ENCODE measurements around the gene CRLF2. TPM values are rescaled to one million over a fixed set of nuclear protein-coding genes. Genes with fewer than 3 reads are reported as not detected.

The CRLF2 gene
- total RNA-seq, 5 donors from 2014 or later (not counting 1 experiment from before 2014, with no cell fraction given): 0.48 to 1.9 (median 0.82) TPM

DNA sequence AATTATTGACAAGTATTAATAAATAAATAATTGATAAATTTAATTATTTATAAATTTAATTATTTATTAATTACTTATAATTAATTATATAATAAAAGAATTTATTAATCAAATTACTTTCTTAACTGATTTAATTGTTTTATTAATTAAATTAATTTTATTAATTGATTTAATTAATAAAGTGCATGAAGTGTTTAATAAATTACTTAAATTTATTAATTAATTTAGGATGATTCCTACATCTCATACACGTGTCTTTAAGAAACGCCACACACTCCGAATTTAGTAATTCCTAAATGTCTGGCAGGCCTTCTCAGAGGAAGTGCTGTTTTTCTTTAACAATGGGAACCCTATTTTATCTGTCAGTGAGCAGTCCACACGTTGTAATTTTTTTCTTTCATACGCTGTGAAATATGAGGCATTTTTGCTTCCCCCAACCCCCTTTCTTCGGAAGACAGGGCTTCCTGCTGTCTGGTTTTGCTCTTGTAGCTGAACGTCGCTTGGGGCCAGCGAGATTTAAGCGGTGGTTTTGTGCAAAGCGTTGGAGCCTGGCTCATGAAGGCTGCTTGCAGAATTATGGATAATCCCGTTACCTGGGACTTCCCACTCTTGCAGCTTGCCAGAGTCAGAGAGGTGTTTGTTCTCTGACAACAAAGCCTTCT is 46.8 kb downstream of the CRLF2 start:
- H3K27me3 ChIP-seq (replicated peaks in 1 of 2; ENCODE audit: control insufficient read depth in 2 of 2, extremely low read depth in 1 of 2, insufficient read depth in 2 of 2, low read length in 1 of 2): peaks cover 0 to 21% of the 10 kb centered on the region in 2 experiments
- CTCF ChIA-PET: no interaction called here
- H3K27ac ChIP-seq (ENCODE audit: low read length): no peak overlapping the region
- ATAC-seq (replicated peaks in 1 of 4): peak; percentile 42 to 62 (median 53)
- peak in 6 of 35 experiments; percentile 2 to 35 (median 10) for DNase-seq
- Mint-ChIP-seq H3K36me3 (no peaks in the 10 kb centered on the region), H3K9me3 (no peaks in the 10 kb centered on the region), H3K27ac (peak overlapping the region; percentile 8 to 46), H3K27me3 (peaks cover 4 to 11% of the 10 kb centered on the region in 2 donors), H3K4me3 (peak overlapping the region in 1 of 3 donors; percentile 49), H3K4me1 (peaks cover 12 to 26% (median 24%) of the 10 kb centered on the region in 3 donors)
- POLR2A ChIA-PET: no interaction called here
- H3K9me3 ChIP-seq: no peaks in the 10 kb centered on the region
- peaks cover 8 to 9% of the 10 kb centered on the region in 2 experiments for H3K4me1 ChIP-seq (ENCODE audit: control insufficient read depth in 1 of 2, extremely low read depth in 1 of 2, insufficient read depth in 2 of 2, low read length in 2 of 2)
- H3K36me3 ChIP-seq (ENCODE audit: control insufficient read depth in 2 of 2, extremely low read depth in 1 of 2, insufficient read depth in 1 of 2, low read length in 1 of 2): no peaks in the 10 kb centered on the region
- 10% methylated on average over 7 of the region's 12 CpGs for WGBS (ENCODE audit: insufficient coverage)
- H3K4me3 ChIP-seq (ENCODE audit: control insufficient read depth in 1 of 2, extremely low read depth in 1 of 2, low read length in 1 of 2): no peak overlapping the region

DNA sequence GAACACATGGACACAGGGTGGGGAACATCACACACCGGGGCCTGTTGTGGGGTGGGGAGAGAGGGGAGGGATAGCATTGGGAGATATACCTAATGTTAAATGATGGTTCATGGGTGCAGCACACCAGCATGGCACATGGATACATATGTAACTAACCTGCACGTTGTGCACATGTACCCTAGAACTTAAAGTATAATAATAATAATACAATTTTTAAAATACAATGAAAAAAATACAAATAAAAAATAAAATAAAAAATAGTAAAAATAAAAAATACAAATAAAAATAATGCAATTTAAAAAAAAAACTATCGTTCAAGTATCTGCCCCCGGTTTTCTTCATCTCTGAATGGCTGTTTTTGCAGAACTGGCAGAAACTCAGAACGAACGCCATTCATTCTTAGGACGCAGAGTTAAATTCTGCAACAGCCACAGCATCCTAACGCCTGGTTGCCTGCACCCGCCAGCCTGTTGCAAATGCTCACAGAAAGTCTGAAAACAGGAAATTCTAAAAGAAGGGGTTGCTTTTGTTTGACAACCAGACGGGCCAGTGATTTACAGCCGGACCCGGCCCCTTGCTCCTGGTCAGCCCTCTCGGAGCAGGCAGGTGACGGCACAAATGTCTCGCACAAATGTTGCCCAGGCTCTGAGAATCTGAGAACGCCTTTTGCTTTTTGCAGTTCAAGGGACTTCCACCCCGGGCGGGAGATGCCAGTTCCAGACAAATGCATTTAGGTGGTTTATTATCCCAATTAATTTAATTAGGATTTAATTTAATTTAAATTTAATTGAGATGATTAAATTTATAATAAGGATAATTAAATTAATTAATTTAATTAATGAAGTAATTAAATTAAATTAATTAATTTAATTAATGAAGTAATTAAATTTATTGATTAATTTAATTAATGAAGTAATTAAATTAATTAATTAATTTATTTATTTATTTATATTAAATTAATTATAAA is 47.8 kb downstream of the CRLF2 start:
- Mint-ChIP-seq H3K27me3 (peaks cover 4 to 11% of the 10 kb centered on the region in 2 donors), H3K9me3 (peaks cover 0 to 5% (median 4%) of the 10 kb centered on the region in 3 donors), H3K27ac (no peak overlapping the region), H3K4me3 (peak overlapping the region in 1 of 3 donors; percentile 37), H3K36me3 (no peaks in the 10 kb centered on the region), H3K4me1 (peaks cover 12 to 34% (median 27%) of the 10 kb centered on the region in 3 donors)
- Histone ChIP-seq H3K27ac (ENCODE audit: low read length) (no peak overlapping the region), H3K4me1 (ENCODE audit: control insufficient read depth in 1 of 2, extremely low read depth in 1 of 2, insufficient read depth in 2 of 2, low read length in 2 of 2) (peaks cover 8 to 9% of the 10 kb centered on the region in 2 experiments), H3K4me3 (ENCODE audit: control insufficient read depth in 1 of 2, extremely low read depth in 1 of 2, low read length in 1 of 2) (no peak overlapping the region), H3K36me3 (ENCODE audit: control insufficient read depth in 2 of 2, extremely low read depth in 1 of 2, insufficient read depth in 1 of 2, low read length in 1 of 2) (no peaks in the 10 kb centered on the region), H3K27me3 (replicated peaks in 1 of 2; ENCODE audit: control insufficient read depth in 2 of 2, extremely low read depth in 1 of 2, insufficient read depth in 2 of 2, low read length in 1 of 2) (peaks cover 0 to 21% of the 10 kb centered on the region in 2 experiments), H3K9me3 (no peaks in the 10 kb centered on the region)
- ATAC-seq (replicated peaks in 1 of 4): peak in 2 of 4 experiments; percentile 43 to 44
- ChIA-PET POLR2A (no interaction called here), CTCF (no interaction called here)
- WGBS (ENCODE audit: insufficient coverage): 7% methylated on average over 13 of the region's 18 CpGs
- peak in 2 of 35 experiments; percentile 9 to 17 for DNase-seq

GRCh38 chrX:1163231-1163630 is 49.2 kb downstream of the CRLF2 start:
- H3K9me3 Mint-ChIP-seq: peaks cover 0 to 9% (median 7%) of the 10 kb centered on the region in 3 donors
- CTCF ChIA-PET: no interaction called here
- H3K27ac Mint-ChIP-seq: peak overlapping the region in 1 of 2 donors; percentile 66

DNA sequence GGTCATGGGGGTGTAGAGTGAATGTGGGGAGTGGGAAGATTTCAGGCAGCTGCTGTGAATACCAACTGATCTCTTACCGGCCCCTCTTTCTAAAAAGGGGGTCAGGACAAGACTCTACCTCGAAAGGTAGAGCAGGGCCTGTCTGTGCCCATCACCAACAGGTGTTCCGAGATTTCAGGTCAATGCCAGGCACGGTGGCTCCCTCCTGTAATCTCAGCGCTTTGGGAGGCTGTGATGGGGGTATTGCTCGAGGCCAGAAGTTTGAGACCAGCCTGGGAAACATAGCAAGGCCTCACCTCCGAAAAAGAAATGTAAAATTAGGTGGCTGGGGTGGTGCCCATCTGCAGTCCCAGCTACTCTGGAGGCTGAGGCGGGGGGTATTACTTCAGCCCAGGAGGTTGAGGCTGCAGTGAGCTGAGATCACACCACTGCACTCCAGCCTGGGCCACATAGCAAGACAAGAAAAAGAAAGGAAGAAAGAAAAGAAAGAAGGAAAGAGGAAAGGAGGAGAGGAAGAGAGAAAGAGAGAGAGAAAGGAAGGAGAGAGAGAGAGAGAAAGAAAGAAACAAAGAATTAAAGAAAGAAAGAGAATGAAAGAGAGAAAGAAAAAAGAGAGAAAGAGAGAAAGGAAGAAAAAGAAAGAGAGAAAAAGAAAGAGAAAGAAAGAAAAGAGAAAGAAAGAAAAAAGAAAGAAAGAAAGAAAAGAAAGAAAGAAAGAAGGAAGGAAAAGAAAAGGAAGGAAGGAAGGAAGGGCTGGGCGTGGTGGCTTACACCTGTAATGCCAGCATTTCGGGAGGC is 50.1 kb downstream of the CRLF2 start:
- Histone ChIP-seq H3K4me1 (ENCODE audit: control insufficient read depth in 1 of 2, extremely low read depth in 1 of 2, insufficient read depth in 2 of 2, low read length in 2 of 2) (peaks cover 3 to 8% of the 10 kb centered on the region in 2 experiments), H3K27ac (ENCODE audit: low read length) (no peak overlapping the region), H3K27me3 (replicated peaks in 1 of 2; ENCODE audit: control insufficient read depth in 2 of 2, extremely low read depth in 1 of 2, insufficient read depth in 2 of 2, low read length in 1 of 2) (peaks cover 0 to 21% of the 10 kb centered on the region in 2 experiments), H3K9me3 (no peaks in the 10 kb centered on the region), H3K4me3 (ENCODE audit: control insufficient read depth in 1 of 2, extremely low read depth in 1 of 2, low read length in 1 of 2) (no peak overlapping the region), H3K36me3 (ENCODE audit: control insufficient read depth in 2 of 2, extremely low read depth in 1 of 2, insufficient read depth in 1 of 2, low read length in 1 of 2) (no peaks in the 10 kb centered on the region)
- H3K4me3 Mint-ChIP-seq: no peak overlapping the region
- H3K27me3 Mint-ChIP-seq: peaks cover 4 to 11% of the 10 kb centered on the region in 2 donors
- peaks cover 0 to 9% (median 7%) of the 10 kb centered on the region in 3 donors for H3K9me3 Mint-ChIP-seq
- peaks cover 9 to 26% (median 18%) of the 10 kb centered on the region in 3 donors for H3K4me1 Mint-ChIP-seq
- POLR2A ChIA-PET: no interaction called here
- DNase-seq (no peak), ATAC-seq (replicated peaks in 1 of 4) (no peak)
- 85% methylated on average over 7 of the region's 10 CpGs for WGBS (ENCODE audit: insufficient coverage)
- CTCF ChIA-PET: no interaction called here
- H3K36me3 Mint-ChIP-seq: no peaks in the 10 kb centered on the region
- no peak overlapping the region for H3K27ac Mint-ChIP-seq

More at GRCh38 chrX:1163231-1163630, 49.2 kb downstream of the CRLF2 start:
- Mint-ChIP-seq H3K4me3 (peak overlapping the region in 1 of 3 donors; percentile 29), H3K36me3 (no peaks in the 10 kb centered on the region), H3K4me1 (peaks cover 12 to 35% (median 27%) of the 10 kb centered on the region in 3 donors), H3K27me3 (peaks cover 4 to 11% of the 10 kb centered on the region in 2 donors)
- POLR2A ChIA-PET: no interaction called here
- no peaks in the 10 kb centered on the region for H3K9me3 ChIP-seq
- no peak overlapping the region for H3K4me3 ChIP-seq (ENCODE audit: control insufficient read depth in 1 of 2, extremely low read depth in 1 of 2, low read length in 1 of 2)
- DNase-seq (no peak), ATAC-seq (replicated peaks in 1 of 4) (peak in 1 of 4 experiments; percentile 50)
- no peaks in the 10 kb centered on the region for H3K36me3 ChIP-seq (ENCODE audit: control insufficient read depth in 2 of 2, extremely low read depth in 1 of 2, insufficient read depth in 1 of 2, low read length in 1 of 2)
- 40% methylated on average over 6 of the region's 11 CpGs for WGBS (ENCODE audit: insufficient coverage)
- H3K27ac ChIP-seq (ENCODE audit: low read length): no peak overlapping the region
- H3K4me1 ChIP-seq (ENCODE audit: control insufficient read depth in 1 of 2, extremely low read depth in 1 of 2, insufficient read depth in 2 of 2, low read length in 2 of 2): peaks cover 8 to 9% of the 10 kb centered on the region in 2 experiments
- H3K27me3 ChIP-seq (replicated peaks in 1 of 2; ENCODE audit: control insufficient read depth in 2 of 2, extremely low read depth in 1 of 2, insufficient read depth in 2 of 2, low read length in 1 of 2): peaks cover 0 to 21% of the 10 kb centered on the region in 2 experiments

DNA sequence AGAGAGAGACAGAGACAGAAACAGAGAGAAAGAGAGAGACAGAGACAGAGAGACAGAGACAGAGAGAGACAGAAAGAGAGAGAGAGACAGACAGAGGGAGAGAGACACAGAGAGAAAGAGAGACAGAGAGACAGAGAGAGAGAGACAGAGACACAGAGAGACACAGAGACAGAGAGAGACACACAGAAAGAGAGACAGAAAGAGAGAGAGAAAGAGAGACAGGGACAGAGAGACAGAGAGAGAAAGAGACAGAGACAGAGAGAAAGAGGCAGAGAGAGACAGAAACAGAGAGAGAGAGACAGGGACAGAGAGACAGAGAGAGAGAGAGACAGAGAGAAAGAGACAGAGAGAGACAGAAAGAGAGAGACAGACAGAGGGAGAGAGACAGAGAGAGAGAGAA is 52.9 kb downstream of the CRLF2 start:
- Mint-ChIP-seq H3K4me3 (no peak overlapping the region), H3K36me3 (no peaks in the 10 kb centered on the region), H3K9me3 (peaks cover 0 to 9% (median 7%) of the 10 kb centered on the region in 3 donors), H3K4me1 (peaks cover under 1 to 23% (median 8%) of the 10 kb centered on the region in 3 donors), H3K27ac (peak overlapping the region in 1 of 2 donors; percentile 58), H3K27me3 (peaks cover 4 to 8% of the 10 kb centered on the region in 2 donors)
- Histone ChIP-seq H3K4me1 (ENCODE audit: control insufficient read depth in 1 of 2, extremely low read depth in 1 of 2, insufficient read depth in 2 of 2, low read length in 2 of 2) (peaks cover 0 to under 1% of the 10 kb centered on the region in 2 experiments), H3K27ac (ENCODE audit: low read length) (no peak overlapping the region), H3K9me3 (no peaks in the 10 kb centered on the region), H3K36me3 (ENCODE audit: control insufficient read depth in 2 of 2, extremely low read depth in 1 of 2, insufficient read depth in 1 of 2, low read length in 1 of 2) (no peaks in the 10 kb centered on the region), H3K4me3 (ENCODE audit: control insufficient read depth in 1 of 2, extremely low read depth in 1 of 2, low read length in 1 of 2) (no peak overlapping the region), H3K27me3 (replicated peaks in 1 of 2; ENCODE audit: control insufficient read depth in 2 of 2, extremely low read depth in 1 of 2, insufficient read depth in 2 of 2, low read length in 1 of 2) (peaks cover 0 to 18% of the 10 kb centered on the region in 2 experiments)
- CTCF ChIA-PET: no interaction called here
- POLR2A ChIA-PET: no interaction called here
- ATAC-seq (replicated peaks in 1 of 4): no peak
- DNase-seq: no peak
